CMK (cell line): Measurements from ENCODE around the gene TXNRD3.

Source experiments
- DNase-seq: peaks from one replicate; pipeline ENCODE4 v3.0.0-alpha.2; 2010; ENCODE audit warnings: low read depth

Gene TXNRD3

GRCh38 chr3:126671521-126671920 is 16.6 kb upstream of the TXNRD3 start:
- no peak for DNase-seq

- no peak for DNase-seq
Observed at GRCh38 chr3:126668450-126669401, 13.8 kb upstream of the TXNRD3 start.

GRCh38 chr3:126667631-126668449 is 12.9 kb upstream of the TXNRD3 start:
- DNase-seq = no peak

GRCh38 chr3:126666658-126667528 is 12.0 kb upstream of the TXNRD3 start:
- DNase-seq = no peak

- no peak for DNase-seq
Observed at GRCh38 chr3:126665959-126666657, 11.2 kb upstream of the TXNRD3 start.

GRCh38 chr3:126665221-126665936 is 10.5 kb upstream of the TXNRD3 start:
- DNase-seq = no peak

GRCh38 chr3:126664591-126665214 is 9.8 kb upstream of the TXNRD3 start:
- DNase-seq = no peak

GRCh38 chr3:126663750-126664149 is 8.8 kb upstream of the TXNRD3 start:
- no peak for DNase-seq

GRCh38 chr3:126663257-126663656 is 8.3 kb upstream of the TXNRD3 start:
- no peak for DNase-seq

GRCh38 chr3:126661532-126662364 is 6.8 kb upstream of the TXNRD3 start:
- no peak for DNase-seq

GRCh38 chr3:126659915-126660886 is 5.3 kb upstream of the TXNRD3 start:
- DNase-seq = no peak

- no peak for DNase-seq
Observed at GRCh38 chr3:126658584-126658983, 3.7 kb upstream of the TXNRD3 start.

- no peak for DNase-seq
Observed at GRCh38 chr3:126657901-126658300, 3.0 kb upstream of the TXNRD3 start.

GRCh38 chr3:126656371-126657134 is 1.6 kb upstream of the TXNRD3 start:
- no peak for DNase-seq

- DNase-seq = no peak
Observed at GRCh38 chr3:126655887-126656286, 963 bp upstream of the TXNRD3 start.

GRCh38 chr3:126649556-126650092 is 5.3 kb downstream of the TXNRD3 start:
- no peak for DNase-seq

GRCh38 chr3:126646674-126647073 is 8.2 kb downstream of the TXNRD3 start:
- no peak for DNase-seq
